Transverse colon (tissue), 4 donors: ENCODE measurements around the gene CCDC24. TPM values are rescaled to one million over a fixed set of nuclear protein-coding genes. Genes with fewer than 3 reads are reported as not detected.
A peak's percentile ranks its signal among the peaks of the same experiment; 100 is the strongest.

Experiments
- DNase-seq: peaks from one replicate; pipeline ENCODE4 v3.0.0-alpha.2; 2019
- H3K27ac ChIP-seq, 4 donors: fragments of 200-600 bp; sonication (generic); 2 replicates each; pipeline ENCODE4 v1.5.1; 2016 to 2018; ENCODE audit warnings: inconsistent platforms in 4 of 4
- H3K27me3 ChIP-seq: fragments of 200-600 bp; sonication (generic); 2 replicates; pipeline ENCODE4 v1.5.1; 2017; ENCODE audit warnings: inconsistent platforms
- H3K36me3 ChIP-seq, 4 donors: fragments of 200-600 bp; sonication (generic); 2 replicates each; pipeline ENCODE4 v1.5.1; 2017 to 2019; ENCODE audit warnings: inconsistent platforms in 4 of 4
- H3K4me1 ChIP-seq, 4 donors: fragments of 200-600 bp; sonication (generic); 2 replicates each; pipeline ENCODE4 v1.5.1; 2017 to 2020; ENCODE audit warnings: inconsistent platforms in 4 of 4
- H3K4me3 ChIP-seq, 4 donors: fragments of 200-600 bp; sonication (generic); 1 replicate in 1 of 4; 2 replicates in 3 of 4; pipeline versions ENCODE4 v1.5.1 to v1.6.1; 2017 to 2019; ENCODE audit warnings: inconsistent platforms in 4 of 4
- H3K9me3 ChIP-seq, 2 donors: fragments of 200-600 bp; sonication (generic); 2 replicates each; pipeline ENCODE4 v1.5.1; 2017 to 2019; ENCODE audit warnings: inconsistent platforms in 2 of 2
- CTCF ChIP-seq, 5 experiments: fragments of 200-600 bp in 3 of 5; fragments of 450-650 bp in 2 of 5; sonication (generic) in 3 of 5; IDR thresholded peaks; 1 replicate in 2 of 5; 2 replicates in 3 of 5; pipeline ENCODE4 v1.5.1; 2016 to 2017; ENCODE audit warnings: antibody characterized with exemption in 5 of 5, inconsistent platforms in 3 of 5, mild to moderate bottlenecking in 2 of 5, moderate library complexity in 1 of 5
- EP300 ChIP-seq: sonication (generic); formaldehyde crosslinking; IDR thresholded peaks from one replicate; pipeline ENCODE4 v1.6.1; 2017; ENCODE audit warnings: antibody characterized with exemption, low read depth
- POLR2A ChIP-seq: fragments of 450-650 bp; IDR thresholded peaks from one replicate; pipeline ENCODE4 v1.6.1; 2016; ENCODE audit warnings: antibody characterized with exemption, mild to moderate bottlenecking, moderate library complexity
- POLR2AphosphoS5 ChIP-seq, 3 donors: sonication (generic); formaldehyde crosslinking; IDR thresholded peaks; one replicate each; pipeline ENCODE4 v1.6.1; 2016; ENCODE audit warnings: antibody characterized with exemption in 3 of 3
- WGBS, 2 donors: methylation state at CpG; one replicate each; pipeline ENCODE4 v1.1.5; 2018; ENCODE audit warnings: low coverage in 1 of 2; 5-methylcytosine and 5-hydroxymethylcytosine counted together
- in situ Hi-C, 4 donors: fragments of 200-750 bp; cut with MboI; loops; one replicate each; pipeline versions ENCODE4 v1.15.0 to v1.15.1; 2017; ENCODE audit warnings: low sequenced_read_pairs in 3 of 4, low pct_ligation_motif_present in 1 of 4, low pct_unique_long_range_greater_than_20kb in 1 of 4
- intact Hi-C: fragments of 100-400 bp; cut with DNase I; formaldehyde crosslinking; loops from one replicate; pipeline ENCODE4 v1.15.1; 2023; ENCODE audit warnings: low total_unique reads
- total RNA-seq, 4 donors: library from RNA; depleted of rRNA; stranded (reverse); fragments of >200 nt; gene quantifications; one replicate each; pipeline ENCODE4 v1.1.0, GENCODE V29; 2016

The CCDC24 gene
- total RNA-seq, 4 donors from 2014 or later: 13.8 to 22.0 (median 17.6) TPM

GRCh38 chr1:44024903-44025525, 33.6 kb downstream of the CCDC24 start:
- WGBS, 2 donors: 80 to 81% methylated on average over 7 to 13 of the region's 13 CpGs
- no peak for DNase-seq
- Histone ChIP-seq H3K9me3 (no peaks in the 10 kb centered on the region), H3K4me1 (peaks cover 16 to 47% (median 32%) of the 10 kb centered on the region in 4 donors), H3K36me3 (no peaks in the 10 kb centered on the region), H3K27ac (peak overlapping the region; percentile 58 to 96 (median 86)), H3K27me3 (no peaks in the 10 kb centered on the region), H3K4me3 (no peak overlapping the region)
- in situ Hi-C loops (loop anchor here in 1 of 4 donors (25.0 kb wide), 1 partner anchor 263 kb away; no protein-coding TSS in a partner anchor), intact Hi-C loops (no loop called here)
- TF ChIP-seq POLR2AphosphoS5 (IDR thresholded peaks at IDR 0.05): no peak
- TF ChIP-seq EP300: no peak
- no peak for TF ChIP-seq CTCF (IDR thresholded peaks at IDR 0.05)
- no peak for TF ChIP-seq POLR2A

- in situ Hi-C loops: loop anchor here in 1 of 4 donors (25.0 kb wide), 1 partner anchor 264 kb away; no protein-coding TSS in a partner anchor
- Histone ChIP-seq H3K4me3 (no peak overlapping the region), H3K4me1 (peaks cover 18 to 47% (median 33%) of the 10 kb centered on the region in 4 donors), H3K27me3 (no peaks in the 10 kb centered on the region), H3K27ac (peak overlapping the region; percentile 58 to 96 (median 86)), H3K9me3 (no peaks in the 10 kb centered on the region), H3K36me3 (no peaks in the 10 kb centered on the region)
- intact Hi-C loops: no loop called here
- DNase-seq: peak; percentile 77
- TF ChIP-seq POLR2A (no peak), POLR2AphosphoS5 (IDR thresholded peaks at IDR 0.05) (peak in 1 of 3 donors; percentile 24)
- WGBS, 2 donors: 65 to 71% methylated on average over 1 to 3 of the region's 3 CpGs
Measured at GRCh38 chr1:44025816-44026215, 34.4 kb downstream of the CCDC24 start.

- WGBS, 2 donors: 80 to 89% methylated on average over 1 to 3 of the region's 3 CpGs
- no peak for TF ChIP-seq EP300
- no peak for TF ChIP-seq CTCF (IDR thresholded peaks at IDR 0.05)
- TF ChIP-seq POLR2AphosphoS5 (IDR thresholded peaks at IDR 0.05): no peak
- TF ChIP-seq POLR2A: no peak
- H3K27me3 ChIP-seq: no peaks in the 10 kb centered on the region
- in situ Hi-C loops (loop anchor here in 1 of 4 donors (25.0 kb wide), 1 partner anchor 265 kb away; no protein-coding TSS in a partner anchor), intact Hi-C loops (no loop called here)
- H3K9me3 ChIP-seq: no peaks in the 10 kb centered on the region
- peak overlapping the region; percentile 52 to 96 (median 86) for H3K27ac ChIP-seq
- H3K4me3 ChIP-seq: no peak overlapping the region
- peaks cover 25 to 57% (median 43%) of the 10 kb centered on the region in 4 donors for H3K4me1 ChIP-seq
- no peaks in the 10 kb centered on the region for H3K36me3 ChIP-seq
- DNase-seq: no peak
Measured at GRCh38 chr1:44027320-44027719, 35.9 kb downstream of the CCDC24 start.

GRCh38 chr1:44029260-44029910, 38.0 kb downstream of the CCDC24 start:
- intact Hi-C loops: no loop called here
- TF ChIP-seq CTCF (IDR thresholded peaks at IDR 0.05): no peak

More at GRCh38 chr1:44029260-44029910, 38.0 kb downstream of the CCDC24 start:
- peak overlapping the region; percentile 82 to 90 (median 86) for H3K4me3 ChIP-seq
- no peak for DNase-seq
- no peaks in the 10 kb centered on the region for H3K9me3 ChIP-seq
- in situ Hi-C loops: loop anchor here in 1 of 4 donors (25.0 kb wide), 1 partner anchor 267 kb away; no protein-coding TSS in a partner anchor
- no peaks in the 10 kb centered on the region for H3K27me3 ChIP-seq
- 31 to 66% methylated on average over 5 to 17 of the region's 17 CpGs for WGBS, 2 donors
- H3K36me3 ChIP-seq: no peaks in the 10 kb centered on the region
- peak overlapping the region; percentile 90 to 98 (median 96) for H3K27ac ChIP-seq
- peaks cover 25 to 60% (median 44%) of the 10 kb centered on the region in 4 donors for H3K4me1 ChIP-seq
